ENCODE measurements around the gene NRL. TPM values are rescaled to one million over a fixed set of nuclear protein-coding genes. Genes with fewer than 3 reads are reported as not detected.
"Not testable (repeated sequence)": the region's sequence is repeated elsewhere in the genome, so short reads cannot be mapped to it uniquely, and the experiment has no call there.

NRL gene
- total and polyA plus RNA-seq, 2 donors from 2014 or later, result 4.9 to 5.5 TPM

DNA sequence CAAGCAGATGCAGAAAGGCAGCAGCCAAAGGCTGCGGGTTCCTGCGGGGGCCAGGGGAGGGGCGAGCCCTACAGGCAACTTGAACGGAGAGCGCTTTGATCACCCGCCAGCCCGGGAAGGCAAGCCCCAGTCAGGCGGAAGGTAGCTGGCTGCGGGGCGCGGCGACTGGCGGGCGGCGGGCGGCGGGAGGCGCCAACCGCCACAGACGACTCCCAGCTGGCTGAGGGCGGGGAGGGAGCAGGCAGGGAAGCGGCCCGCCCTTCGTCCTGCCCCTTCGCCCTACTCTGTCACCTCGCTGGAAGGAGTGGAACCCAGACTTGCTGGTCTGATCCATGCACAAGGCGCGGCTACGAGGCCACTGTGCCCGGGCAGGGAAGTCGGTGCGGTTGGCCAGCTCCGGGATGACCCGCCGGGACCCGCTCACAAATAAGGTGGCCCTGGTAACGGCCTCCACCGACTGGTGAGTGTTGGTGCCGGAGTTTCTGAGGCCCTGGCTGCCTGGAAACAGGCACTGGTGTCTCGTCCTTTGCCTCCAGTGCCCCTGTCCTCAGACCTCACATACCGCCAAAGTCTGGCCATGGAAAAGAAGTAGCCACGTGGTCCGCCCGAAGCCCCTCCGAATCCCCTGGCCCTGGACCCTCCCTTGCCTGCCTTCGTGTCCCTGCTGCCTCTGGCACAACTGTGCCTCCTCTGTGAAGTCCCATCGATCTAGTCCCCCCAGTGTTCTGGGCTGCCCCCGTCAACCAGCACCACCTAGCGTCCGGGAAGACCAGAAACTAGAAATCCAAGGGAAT is 78.4 kb downstream of the NRL start:
- intact Hi-C loops (cut with DNase I), result no loop called here
- Histone ChIP-seq H3K27me3 (ENCODE audit: control insufficient read depth, insufficient read depth, low read length) (no peaks in the 10 kb centered on the region), H3K27ac (ENCODE audit: low read depth in 2 of 2, low read length in 2 of 2) (peak overlapping the region; percentile 90 to 92), H3K4me1 (ENCODE audit: control insufficient read depth in 2 of 3, insufficient read depth in 2 of 3, low read depth in 1 of 3, low read length in 3 of 3) (peaks cover 0 to 9% (median 7%) of the 10 kb centered on the region in 3 donors), H3K9me3 (ENCODE audit: control insufficient read depth in 2 of 3, insufficient read depth in 1 of 3, low read length in 3 of 3) (peaks cover 0 to 6% (median 0%) of the 10 kb centered on the region in 3 donors), H3K9ac (ENCODE audit: low read length in 3 of 3) (peak overlapping the region; percentile 52 to 85 (median 75)), H3K4me3 (ENCODE audit: low read length in 3 of 3) (peak overlapping the region; percentile 61 to 87 (median 73)), H3K36me3 (ENCODE audit: control insufficient read depth in 2 of 3, insufficient read depth in 3 of 3, low read length in 3 of 3) (no peaks in the 10 kb centered on the region)
- FAIRE-seq (no peak), DNase-seq (peak; percentile 87 to 93 (median 88))
- TF ChIP-seq, protein P1, sequence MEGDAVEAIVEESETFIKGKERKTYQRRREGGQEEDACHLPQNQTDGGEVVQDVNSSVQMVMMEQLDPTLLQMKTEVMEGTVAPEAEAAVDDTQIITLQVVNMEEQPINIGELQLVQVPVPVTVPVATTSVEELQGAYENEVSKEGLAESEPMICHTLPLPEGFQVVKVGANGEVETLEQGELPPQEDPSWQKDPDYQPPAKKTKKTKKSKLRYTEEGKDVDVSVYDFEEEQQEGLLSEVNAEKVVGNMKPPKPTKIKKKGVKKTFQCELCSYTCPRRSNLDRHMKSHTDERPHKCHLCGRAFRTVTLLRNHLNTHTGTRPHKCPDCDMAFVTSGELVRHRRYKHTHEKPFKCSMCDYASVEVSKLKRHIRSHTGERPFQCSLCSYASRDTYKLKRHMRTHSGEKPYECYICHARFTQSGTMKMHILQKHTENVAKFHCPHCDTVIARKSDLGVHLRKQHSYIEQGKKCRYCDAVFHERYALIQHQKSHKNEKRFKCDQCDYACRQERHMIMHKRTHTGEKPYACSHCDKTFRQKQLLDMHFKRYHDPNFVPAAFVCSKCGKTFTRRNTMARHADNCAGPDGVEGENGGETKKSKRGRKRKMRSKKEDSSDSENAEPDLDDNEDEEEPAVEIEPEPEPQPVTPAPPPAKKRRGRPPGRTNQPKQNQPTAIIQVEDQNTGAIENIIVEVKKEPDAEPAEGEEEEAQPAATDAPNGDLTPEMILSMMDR (IDR thresholded peaks at IDR 0.05; ENCODE audit: borderline replicate concordance, extremely low read depth, insufficient read depth), result peak; percentile 55

GRCh38 chr14:24035769-24036168 is 79.0 kb downstream of the NRL start:
- FAIRE-seq; H3K9me3 ChIP-seq (ENCODE audit: control insufficient read depth in 2 of 3, insufficient read depth in 1 of 3, low read length in 3 of 3); H3K27me3 ChIP-seq (ENCODE audit: control insufficient read depth, insufficient read depth, low read length); H3K9ac ChIP-seq (ENCODE audit: low read length in 3 of 3); intact Hi-C loops (cut with DNase I); H3K36me3 ChIP-seq (ENCODE audit: control insufficient read depth in 2 of 3, insufficient read depth in 3 of 3, low read length in 3 of 3); H3K4me1 ChIP-seq (ENCODE audit: control insufficient read depth in 2 of 3, insufficient read depth in 2 of 3, low read depth in 1 of 3, low read length in 3 of 3): not testable (repeated sequence)
- Histone ChIP-seq H3K27ac (ENCODE audit: low read depth in 2 of 2, low read length in 2 of 2) (peak overlapping the region; percentile 90 to 92), H3K4me3 (ENCODE audit: low read length in 3 of 3) (peak overlapping the region in 1 of 3 donors; percentile 73)
- peak in 1 of 5 donors; percentile 10 for DNase-seq

DNA sequence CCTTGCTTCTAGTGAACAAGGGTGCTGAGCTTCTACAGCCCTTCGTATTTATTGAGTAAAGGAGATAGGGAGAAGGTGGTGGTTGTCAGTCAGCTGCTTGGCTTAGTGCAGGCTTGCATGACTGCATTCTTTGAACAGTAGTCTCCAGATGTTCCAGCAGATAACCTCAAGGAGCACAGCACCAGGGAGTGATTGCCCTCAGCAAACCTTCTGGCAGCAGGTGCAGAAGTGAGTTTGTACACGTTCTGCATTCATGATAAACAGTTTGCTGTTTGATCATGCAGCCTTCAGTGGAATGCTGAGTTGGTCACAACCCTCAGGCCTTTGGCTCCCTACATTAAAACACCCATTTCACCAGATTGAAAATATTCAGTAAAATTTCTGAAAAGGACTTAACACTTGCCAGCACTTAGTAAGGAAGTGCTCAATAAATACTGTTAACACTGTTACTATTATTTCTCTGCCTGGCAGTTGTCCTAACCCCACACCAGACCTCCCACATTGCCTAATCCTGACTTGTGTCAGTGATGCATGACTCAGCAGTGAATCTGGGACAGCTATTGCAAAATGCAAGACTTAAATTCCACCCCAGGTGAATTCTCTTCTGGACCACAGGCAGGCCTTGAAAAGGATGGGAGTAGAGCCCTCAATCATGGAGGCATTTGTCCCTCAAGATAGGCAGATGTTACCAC is 81.9 kb downstream of the NRL start:
- FAIRE-seq, result no peak
- DNase-seq, result no peak
- Histone ChIP-seq H3K36me3 (ENCODE audit: control insufficient read depth in 2 of 3, insufficient read depth in 3 of 3, low read length in 3 of 3) (no peaks in the 10 kb centered on the region), H3K9me3 (ENCODE audit: control insufficient read depth in 2 of 3, insufficient read depth in 1 of 3, low read length in 3 of 3) (peaks cover 0 to 6% (median 0%) of the 10 kb centered on the region in 3 donors), H3K4me3 (ENCODE audit: low read length in 3 of 3) (no peak overlapping the region), H3K27ac (ENCODE audit: low read depth in 2 of 2, low read length in 2 of 2) (no peak overlapping the region), H3K9ac (ENCODE audit: low read length in 3 of 3) (no peak overlapping the region), H3K27me3 (ENCODE audit: control insufficient read depth, insufficient read depth, low read length) (no peaks in the 10 kb centered on the region), H3K4me1 (ENCODE audit: control insufficient read depth in 2 of 3, insufficient read depth in 2 of 3, low read depth in 1 of 3, low read length in 3 of 3) (peaks cover 0 to 7% (median 3%) of the 10 kb centered on the region in 3 donors)
- TF ChIP-seq, protein P1 (IDR thresholded peaks at IDR 0.05; ENCODE audit: borderline replicate concordance, extremely low read depth, insufficient read depth), result no peak
- intact Hi-C loops (cut with DNase I), result no loop called here

- intact Hi-C loops (cut with DNase I); H3K27ac ChIP-seq (ENCODE audit: low read depth in 2 of 2, low read length in 2 of 2); H3K4me3 ChIP-seq (ENCODE audit: low read length in 3 of 3); H3K9me3 ChIP-seq (ENCODE audit: control insufficient read depth in 2 of 3, insufficient read depth in 1 of 3, low read length in 3 of 3); H3K36me3 ChIP-seq (ENCODE audit: control insufficient read depth in 2 of 3, insufficient read depth in 3 of 3, low read length in 3 of 3); H3K9ac ChIP-seq (ENCODE audit: low read length in 3 of 3); DNase-seq; FAIRE-seq; H3K27me3 ChIP-seq (ENCODE audit: control insufficient read depth, insufficient read depth, low read length); H3K4me1 ChIP-seq (ENCODE audit: control insufficient read depth in 2 of 3, insufficient read depth in 2 of 3, low read depth in 1 of 3, low read length in 3 of 3): not testable (repeated sequence)
Observed at GRCh38 chr14:24031331-24031730, 83.4 kb downstream of the NRL start.

DNA sequence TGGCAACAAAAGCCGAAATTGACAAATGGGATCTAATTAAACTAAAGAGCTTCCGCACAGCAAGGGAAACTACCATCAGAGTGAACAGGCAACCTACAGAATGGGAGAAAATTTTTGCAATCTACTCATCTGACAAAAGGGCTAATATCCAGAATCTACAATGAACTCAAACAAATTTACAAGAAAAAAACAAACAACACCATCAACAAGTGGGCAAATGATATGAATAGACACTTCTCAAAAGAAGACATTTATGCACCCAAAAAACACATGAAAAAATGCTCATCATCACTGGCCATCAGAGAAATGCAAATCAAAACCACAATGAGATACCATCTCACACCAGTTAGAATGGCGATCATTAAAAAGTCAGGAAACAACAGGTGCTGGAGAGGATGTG is 85.1 kb downstream of the NRL start:
- H3K9me3 ChIP-seq (ENCODE audit: control insufficient read depth in 2 of 3, insufficient read depth in 1 of 3, low read length in 3 of 3); FAIRE-seq; H3K4me1 ChIP-seq (ENCODE audit: control insufficient read depth in 2 of 3, insufficient read depth in 2 of 3, low read depth in 1 of 3, low read length in 3 of 3); intact Hi-C loops (cut with DNase I); H3K27ac ChIP-seq (ENCODE audit: low read depth in 2 of 2, low read length in 2 of 2); H3K27me3 ChIP-seq (ENCODE audit: control insufficient read depth, insufficient read depth, low read length); H3K9ac ChIP-seq (ENCODE audit: low read length in 3 of 3); H3K4me3 ChIP-seq (ENCODE audit: low read length in 3 of 3); H3K36me3 ChIP-seq (ENCODE audit: control insufficient read depth in 2 of 3, insufficient read depth in 3 of 3, low read length in 3 of 3); DNase-seq: not testable (repeated sequence)
